PC-3 (cell line): ENCODE results near the gene NPLOC4.

Experiments
- EZH2 ChIP-seq: fragments of 300-600 bp; sonication (generic); IDR thresholded peaks from one replicate; pipeline ENCODE4 v1.6.1; 2017; ENCODE audit warnings: antibody characterized with exemption, mild to moderate bottlenecking, low read length; ENCODE audit not compliant: unreplicated experiment
- TF ChIP-seq, protein P1 (sequence below): fragments of 300-600 bp; sonication (generic); conservative IDR thresholded peaks from 2 replicates; pipeline ENCODE4 v1.5.1; 2017; ENCODE audit warnings: antibody characterized with exemption, low read depth, mild to moderate bottlenecking, low read length

DNA sequence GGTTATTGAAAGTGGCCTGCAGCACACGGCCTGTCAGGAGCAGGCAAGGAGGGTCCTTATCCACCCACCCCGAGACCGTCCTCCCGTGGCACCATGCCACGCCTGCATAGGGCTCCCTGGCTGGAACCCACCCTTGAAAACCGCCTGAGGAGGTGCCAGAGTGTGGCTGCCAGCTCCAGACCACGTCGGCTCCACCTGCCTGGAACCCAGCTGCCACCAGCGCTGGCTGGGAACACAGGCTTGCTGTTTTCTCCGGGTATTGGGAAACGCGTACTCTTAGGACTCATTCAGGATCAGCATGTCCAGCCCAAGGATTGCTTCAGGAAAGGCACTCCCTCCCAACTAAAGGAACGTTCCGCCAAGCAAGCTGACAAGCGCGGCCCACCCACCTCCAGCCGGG lies 40.0 kb upstream of the NPLOC4 start:
- TF ChIP-seq, protein P1, sequence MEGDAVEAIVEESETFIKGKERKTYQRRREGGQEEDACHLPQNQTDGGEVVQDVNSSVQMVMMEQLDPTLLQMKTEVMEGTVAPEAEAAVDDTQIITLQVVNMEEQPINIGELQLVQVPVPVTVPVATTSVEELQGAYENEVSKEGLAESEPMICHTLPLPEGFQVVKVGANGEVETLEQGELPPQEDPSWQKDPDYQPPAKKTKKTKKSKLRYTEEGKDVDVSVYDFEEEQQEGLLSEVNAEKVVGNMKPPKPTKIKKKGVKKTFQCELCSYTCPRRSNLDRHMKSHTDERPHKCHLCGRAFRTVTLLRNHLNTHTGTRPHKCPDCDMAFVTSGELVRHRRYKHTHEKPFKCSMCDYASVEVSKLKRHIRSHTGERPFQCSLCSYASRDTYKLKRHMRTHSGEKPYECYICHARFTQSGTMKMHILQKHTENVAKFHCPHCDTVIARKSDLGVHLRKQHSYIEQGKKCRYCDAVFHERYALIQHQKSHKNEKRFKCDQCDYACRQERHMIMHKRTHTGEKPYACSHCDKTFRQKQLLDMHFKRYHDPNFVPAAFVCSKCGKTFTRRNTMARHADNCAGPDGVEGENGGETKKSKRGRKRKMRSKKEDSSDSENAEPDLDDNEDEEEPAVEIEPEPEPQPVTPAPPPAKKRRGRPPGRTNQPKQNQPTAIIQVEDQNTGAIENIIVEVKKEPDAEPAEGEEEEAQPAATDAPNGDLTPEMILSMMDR, result no peak
- TF ChIP-seq EZH2, result no peak
